DND-41 (cell line): ENCODE results near the gene MBP.

Experiments
- EZH2 ChIP-seq: IDR thresholded peaks from 3 replicates; pipeline ENCODE4 v1.6.1; 2012; ENCODE audit warnings: borderline replicate concordance, low read depth, mild to moderate bottlenecking, moderate library complexity, low read length, inconsistent platforms; ENCODE audit not compliant: severe bottlenecking
- TF ChIP-seq, protein P1 (sequence below): IDR thresholded peaks from 2 replicates; pipeline ENCODE4 v1.5.1; 2012; ENCODE audit warnings: borderline replicate concordance, low read length, moderate library complexity, mild to moderate bottlenecking; ENCODE audit not compliant: poor library complexity, severe bottlenecking; ENCODE audit errors: extremely low read depth

DNA sequence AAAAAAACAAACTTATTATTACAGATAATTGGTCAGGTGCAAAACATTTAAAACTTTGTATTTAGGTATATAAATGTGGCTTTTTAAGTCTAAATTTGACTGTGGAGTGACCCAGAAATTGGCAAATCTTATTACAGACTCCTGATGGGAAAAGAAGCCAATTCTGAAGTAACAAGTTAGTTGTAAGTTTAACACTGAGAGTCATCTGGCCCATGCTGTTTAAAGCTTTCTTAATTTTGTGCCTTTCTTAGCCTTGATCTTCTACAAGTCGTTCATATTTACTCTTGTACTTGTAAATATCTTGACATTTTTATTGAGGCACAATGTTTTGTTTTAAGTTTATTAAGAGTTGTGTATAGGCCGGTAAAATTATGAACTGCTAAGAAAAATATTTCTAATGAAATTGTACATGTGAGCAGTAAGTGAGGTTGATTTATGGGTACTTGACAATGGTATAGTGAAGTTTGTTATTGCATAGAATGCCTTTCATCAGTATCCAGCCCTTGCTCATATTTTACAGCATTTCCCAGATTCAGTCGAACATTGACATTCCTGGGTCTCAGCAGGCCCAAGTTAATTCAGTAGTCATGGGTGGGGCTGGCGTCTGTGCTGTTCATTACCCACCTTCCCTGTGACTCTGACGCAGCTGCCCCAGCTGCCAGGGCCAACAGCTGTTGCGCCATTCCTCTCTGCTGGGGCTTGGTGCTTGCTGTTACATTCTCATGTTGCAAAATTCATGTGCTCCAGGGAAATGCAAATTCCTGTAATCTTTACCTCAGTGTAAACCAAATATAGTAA lies 188.8 kb downstream of the MBP start:
- TF ChIP-seq, protein P1, sequence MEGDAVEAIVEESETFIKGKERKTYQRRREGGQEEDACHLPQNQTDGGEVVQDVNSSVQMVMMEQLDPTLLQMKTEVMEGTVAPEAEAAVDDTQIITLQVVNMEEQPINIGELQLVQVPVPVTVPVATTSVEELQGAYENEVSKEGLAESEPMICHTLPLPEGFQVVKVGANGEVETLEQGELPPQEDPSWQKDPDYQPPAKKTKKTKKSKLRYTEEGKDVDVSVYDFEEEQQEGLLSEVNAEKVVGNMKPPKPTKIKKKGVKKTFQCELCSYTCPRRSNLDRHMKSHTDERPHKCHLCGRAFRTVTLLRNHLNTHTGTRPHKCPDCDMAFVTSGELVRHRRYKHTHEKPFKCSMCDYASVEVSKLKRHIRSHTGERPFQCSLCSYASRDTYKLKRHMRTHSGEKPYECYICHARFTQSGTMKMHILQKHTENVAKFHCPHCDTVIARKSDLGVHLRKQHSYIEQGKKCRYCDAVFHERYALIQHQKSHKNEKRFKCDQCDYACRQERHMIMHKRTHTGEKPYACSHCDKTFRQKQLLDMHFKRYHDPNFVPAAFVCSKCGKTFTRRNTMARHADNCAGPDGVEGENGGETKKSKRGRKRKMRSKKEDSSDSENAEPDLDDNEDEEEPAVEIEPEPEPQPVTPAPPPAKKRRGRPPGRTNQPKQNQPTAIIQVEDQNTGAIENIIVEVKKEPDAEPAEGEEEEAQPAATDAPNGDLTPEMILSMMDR = no peak
- no peak for TF ChIP-seq EZH2
